AG09309 (cell line): ENCODE results near the gene PDCL3.

Experiments used
- DNase-seq: peaks from one replicate; pipeline ENCODE4 v3.0.0-alpha.2; 2010; ENCODE audit warnings: low read depth
- H3K4me3 ChIP-seq: 2 replicates; pipeline ENCODE4 v1.5.1; 2011; ENCODE audit warnings: mild to moderate bottlenecking, low read depth, low read length, moderate library complexity; ENCODE audit not compliant: control insufficient read depth
- TF ChIP-seq, protein P1 (sequence below): IDR thresholded peaks from 2 replicates; pipeline ENCODE4 v1.5.1; 2011; ENCODE audit warnings: mild to moderate bottlenecking, low read depth, low read length, inconsistent platforms; ENCODE audit not compliant: insufficient read depth, control insufficient read depth; ENCODE audit errors: missing control alignments

Gene PDCL3

DNA sequence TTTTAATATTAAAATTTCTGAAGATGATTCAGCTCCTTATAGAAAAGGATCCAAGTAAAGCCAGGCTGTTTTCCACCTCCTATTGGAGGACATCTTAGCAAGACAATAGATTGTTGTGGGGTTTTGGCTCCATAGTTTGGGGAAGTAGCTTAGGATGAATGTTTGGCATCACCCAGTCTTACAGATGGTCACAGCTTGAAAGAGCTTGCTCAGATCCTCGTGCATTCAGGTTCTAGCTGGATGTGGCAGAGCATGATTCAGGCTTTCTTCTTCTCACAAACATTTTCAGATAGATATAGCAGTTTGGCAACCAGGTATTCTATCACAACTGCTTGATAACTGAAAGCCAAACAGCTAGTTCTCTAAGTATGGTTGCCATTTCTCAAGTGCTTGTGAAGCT is 23.6 kb upstream of the PDCL3 start:
- no peak for DNase-seq
- TF ChIP-seq, protein P1, sequence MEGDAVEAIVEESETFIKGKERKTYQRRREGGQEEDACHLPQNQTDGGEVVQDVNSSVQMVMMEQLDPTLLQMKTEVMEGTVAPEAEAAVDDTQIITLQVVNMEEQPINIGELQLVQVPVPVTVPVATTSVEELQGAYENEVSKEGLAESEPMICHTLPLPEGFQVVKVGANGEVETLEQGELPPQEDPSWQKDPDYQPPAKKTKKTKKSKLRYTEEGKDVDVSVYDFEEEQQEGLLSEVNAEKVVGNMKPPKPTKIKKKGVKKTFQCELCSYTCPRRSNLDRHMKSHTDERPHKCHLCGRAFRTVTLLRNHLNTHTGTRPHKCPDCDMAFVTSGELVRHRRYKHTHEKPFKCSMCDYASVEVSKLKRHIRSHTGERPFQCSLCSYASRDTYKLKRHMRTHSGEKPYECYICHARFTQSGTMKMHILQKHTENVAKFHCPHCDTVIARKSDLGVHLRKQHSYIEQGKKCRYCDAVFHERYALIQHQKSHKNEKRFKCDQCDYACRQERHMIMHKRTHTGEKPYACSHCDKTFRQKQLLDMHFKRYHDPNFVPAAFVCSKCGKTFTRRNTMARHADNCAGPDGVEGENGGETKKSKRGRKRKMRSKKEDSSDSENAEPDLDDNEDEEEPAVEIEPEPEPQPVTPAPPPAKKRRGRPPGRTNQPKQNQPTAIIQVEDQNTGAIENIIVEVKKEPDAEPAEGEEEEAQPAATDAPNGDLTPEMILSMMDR = no peak
- no peak overlapping the region for H3K4me3 ChIP-seq

- TF ChIP-seq, protein P1 = no peak
- no peak overlapping the region for H3K4me3 ChIP-seq
- no peak for DNase-seq
These were observed 21.4 kb upstream of the PDCL3 start for GRCh38 chr2:100541404-100541803.

DNA sequence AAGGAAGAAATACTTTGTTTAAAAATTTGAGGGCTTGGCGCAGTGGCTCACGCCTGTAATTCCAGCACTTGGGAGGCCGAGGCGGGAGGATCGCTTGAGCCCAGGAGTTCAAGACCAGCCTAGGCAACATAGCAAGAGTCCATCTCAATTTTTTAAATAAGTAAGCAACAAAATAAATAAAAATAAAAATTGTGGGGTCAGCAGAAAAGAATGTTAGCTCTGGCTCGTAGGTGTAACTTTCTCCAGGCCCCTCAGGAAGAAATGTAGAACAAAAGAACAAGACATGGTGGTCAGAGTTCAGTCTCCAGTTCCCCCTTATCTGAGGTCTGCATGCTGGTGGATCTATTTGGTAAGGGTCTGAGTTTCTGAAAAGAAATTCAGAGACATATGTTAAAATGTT is 20.4 kb upstream of the PDCL3 start:
- DNase-seq = no peak
- no peak overlapping the region for H3K4me3 ChIP-seq
- TF ChIP-seq, protein P1 = no peak

DNA sequence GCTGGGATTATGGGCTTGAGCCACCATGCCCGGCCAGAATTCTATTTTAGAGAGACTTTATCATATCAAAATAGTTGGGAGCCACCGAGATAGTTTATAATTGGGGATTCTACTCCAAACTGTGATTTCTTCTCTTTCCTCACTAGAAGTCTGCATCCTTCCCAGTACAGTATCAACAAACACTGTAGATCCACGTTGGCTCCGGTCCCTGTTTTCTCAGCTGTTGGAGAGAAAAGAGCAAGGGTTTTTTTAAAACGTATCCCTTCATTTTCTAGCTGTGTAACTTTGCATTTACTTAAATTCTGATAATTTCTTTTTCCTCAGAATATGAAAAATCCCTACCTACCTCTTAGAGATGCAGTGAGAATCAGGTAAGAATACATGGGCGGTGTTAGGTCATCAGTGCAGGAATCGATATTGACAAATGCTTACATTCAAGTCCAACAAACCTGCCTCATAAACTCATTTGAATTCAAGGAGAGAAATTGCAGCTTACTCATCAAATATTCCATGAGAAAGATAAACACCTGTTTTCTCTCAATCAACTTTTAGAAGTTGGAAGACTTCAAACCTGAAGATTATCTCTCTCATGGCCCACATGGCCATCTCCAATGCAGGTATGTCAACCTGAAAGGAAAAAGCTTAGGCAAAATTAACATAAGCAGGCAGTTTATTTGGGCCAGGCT is 17.7 kb upstream of the PDCL3 start:
- no peak for DNase-seq
- H3K4me3 ChIP-seq = no peak overlapping the region
- TF ChIP-seq, protein P1 = no peak

GRCh38 chr2:100546469-100546868 is 16.3 kb upstream of the PDCL3 start:
- TF ChIP-seq, protein P1 = no peak
- H3K4me3 ChIP-seq = no peak overlapping the region
- no peak for DNase-seq

- DNase-seq = no peak
- H3K4me3 ChIP-seq = no peak overlapping the region
- TF ChIP-seq, protein P1 = no peak
These were observed 14.0 kb upstream of the PDCL3 start for GRCh38 chr2:100548771-100549170.
